ENCODE measurements around the gene GABRA4. TPM values are rescaled to one million over a fixed set of nuclear protein-coding genes. Genes with fewer than 3 reads are reported as not detected.

GABRA4 gene
- total and polyA plus RNA-seq, 2 experiments from 2014 or later: 1.5 to 1.9 TPM

DNA sequence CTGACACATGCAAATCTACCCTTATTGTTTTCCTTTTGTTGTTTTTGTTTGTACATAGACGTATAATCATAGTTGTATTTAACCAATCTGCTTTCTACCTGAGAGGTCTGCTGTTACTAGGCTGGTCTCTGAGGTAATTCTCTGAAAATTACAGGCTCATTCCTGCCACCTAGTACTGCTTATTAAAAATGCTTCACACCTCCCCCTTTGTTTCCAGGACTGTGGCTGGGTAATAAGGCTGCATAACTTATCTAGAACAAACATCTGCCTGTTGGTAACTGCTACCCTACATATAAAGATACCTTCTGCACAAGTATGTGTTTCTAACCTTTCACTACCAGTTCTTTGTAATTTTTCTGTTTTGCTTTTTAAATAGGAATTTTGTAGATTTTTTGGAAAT, 118.6 kb downstream of the GABRA4 start (continued):
- TF ChIP-seq, protein P1, sequence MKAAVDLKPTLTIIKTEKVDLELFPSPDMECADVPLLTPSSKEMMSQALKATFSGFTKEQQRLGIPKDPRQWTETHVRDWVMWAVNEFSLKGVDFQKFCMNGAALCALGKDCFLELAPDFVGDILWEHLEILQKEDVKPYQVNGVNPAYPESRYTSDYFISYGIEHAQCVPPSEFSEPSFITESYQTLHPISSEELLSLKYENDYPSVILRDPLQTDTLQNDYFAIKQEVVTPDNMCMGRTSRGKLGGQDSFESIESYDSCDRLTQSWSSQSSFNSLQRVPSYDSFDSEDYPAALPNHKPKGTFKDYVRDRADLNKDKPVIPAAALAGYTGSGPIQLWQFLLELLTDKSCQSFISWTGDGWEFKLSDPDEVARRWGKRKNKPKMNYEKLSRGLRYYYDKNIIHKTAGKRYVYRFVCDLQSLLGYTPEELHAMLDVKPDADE (IDR thresholded peaks at IDR 0.05): no peak
- TF ChIP-seq ZNF114 (CRISPR knock-in tag; IDR thresholded peaks at IDR 0.05): no peak
- TF ChIP-seq STAT1 (IDR thresholded peaks at IDR 0.05; ENCODE audit: unreplicated experiment): no peak
- no peak for TF ChIP-seq ZNF331 (CRISPR knock-in tag; IDR thresholded peaks at IDR 0.05; ENCODE audit: low read depth)
- no peak for TF ChIP-seq EZH2 (IDR thresholded peaks at IDR 0.05; ENCODE audit: low read depth, unreplicated experiment)

DNA sequence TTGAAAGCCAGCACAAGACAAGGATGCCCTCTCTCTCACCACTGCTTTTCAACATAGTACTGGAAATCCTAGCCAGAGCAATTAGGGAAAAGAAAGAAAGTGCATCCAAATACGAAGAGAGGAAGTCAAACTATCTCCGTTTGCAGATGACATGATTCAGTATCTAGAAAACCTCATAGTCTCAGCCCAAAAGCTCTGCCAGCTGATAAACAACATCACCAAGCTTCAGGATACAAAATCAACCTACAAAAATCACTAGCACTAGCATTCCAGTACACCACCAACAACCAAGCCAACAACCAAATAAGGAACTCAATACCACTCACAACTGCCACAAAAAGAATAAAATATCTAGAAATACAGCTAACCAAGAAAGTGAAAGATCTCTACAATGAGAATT, 123.0 kb downstream of the GABRA4 start:
- H3K27me3 ChIP-seq (ENCODE audit: insufficient read depth): no peaks in the 10 kb centered on the region
- no peak overlapping the region for H2AFZ ChIP-seq
- Mint-ChIP-seq H3K4me3 (no peak overlapping the region), H3K27ac (no peak overlapping the region), H3K9me3 (peaks cover 74% of the 10 kb centered on the region), H3K27me3 (ENCODE audit: insufficient read depth, low read depth, poor library complexity) (peaks cover 2% of the 10 kb centered on the region), H3K4me1 (peaks cover 3% of the 10 kb centered on the region; the same call in 2 of the 3 replicates), H3K36me3 (ENCODE audit: low read depth) (no peaks in the 10 kb centered on the region; the same call in 2 of the 3 replicates)
- H3K27ac ChIP-seq (ENCODE audit: low read depth): no peak overlapping the region
- no peak overlapping the region for H3K4me2 ChIP-seq
- no peaks in the 10 kb centered on the region for H3K79me2 ChIP-seq (replicated peaks; ENCODE audit: insufficient read depth)
- ATAC-seq: no peak
- peaks cover 6% of the 10 kb centered on the region; the same call in 1 of the 2 replicates for H3K9me2 ChIP-seq (ENCODE audit: insufficient read depth)
- no peak for DNase-seq (ENCODE audit: low spot score)
- no peaks in the 10 kb centered on the region for H4K20me1 ChIP-seq (replicated peaks; ENCODE audit: insufficient read depth)
- peaks cover 8% of the 10 kb centered on the region; the same call in 1 of the 2 replicates for H3K4me1 ChIP-seq (ENCODE audit: insufficient read depth)
- no peak overlapping the region for H3K4me3 ChIP-seq
- no peaks in the 10 kb centered on the region for H3K36me3 ChIP-seq (ENCODE audit: insufficient read depth)
- no peaks in the 10 kb centered on the region for H3F3A ChIP-seq (replicated peaks; ENCODE audit: low read depth)
- TF ChIP-seq JUNB (IDR thresholded peaks at IDR 0.05; ENCODE audit: unreplicated experiment) (no peak), ZNF331 (CRISPR knock-in tag; IDR thresholded peaks at IDR 0.05; ENCODE audit: low read depth) (no peak), CREB1 (CRISPR knock-in tag; IDR thresholded peaks at IDR 0.05; ENCODE audit: low read depth) (no peak), ZNF114 (CRISPR knock-in tag; IDR thresholded peaks at IDR 0.05) (no peak), POLR2AphosphoS5 (IDR thresholded peaks at IDR 0.05; ENCODE audit: low read depth) (no peak), NANOG (IDR thresholded peaks at IDR 0.05; ENCODE audit: borderline replicate concordance) (no peak), STAT1 (IDR thresholded peaks at IDR 0.05; ENCODE audit: unreplicated experiment) (no peak), EZH2phosphoT487 (IDR thresholded peaks at IDR 0.05; ENCODE audit: unreplicated experiment) (no peak), EZH2 (IDR thresholded peaks at IDR 0.05; ENCODE audit: low read depth, unreplicated experiment) (no peak)
- TF ChIP-seq, protein P1 (IDR thresholded peaks at IDR 0.05): no peak
- TF ChIP-seq, protein P2, sequence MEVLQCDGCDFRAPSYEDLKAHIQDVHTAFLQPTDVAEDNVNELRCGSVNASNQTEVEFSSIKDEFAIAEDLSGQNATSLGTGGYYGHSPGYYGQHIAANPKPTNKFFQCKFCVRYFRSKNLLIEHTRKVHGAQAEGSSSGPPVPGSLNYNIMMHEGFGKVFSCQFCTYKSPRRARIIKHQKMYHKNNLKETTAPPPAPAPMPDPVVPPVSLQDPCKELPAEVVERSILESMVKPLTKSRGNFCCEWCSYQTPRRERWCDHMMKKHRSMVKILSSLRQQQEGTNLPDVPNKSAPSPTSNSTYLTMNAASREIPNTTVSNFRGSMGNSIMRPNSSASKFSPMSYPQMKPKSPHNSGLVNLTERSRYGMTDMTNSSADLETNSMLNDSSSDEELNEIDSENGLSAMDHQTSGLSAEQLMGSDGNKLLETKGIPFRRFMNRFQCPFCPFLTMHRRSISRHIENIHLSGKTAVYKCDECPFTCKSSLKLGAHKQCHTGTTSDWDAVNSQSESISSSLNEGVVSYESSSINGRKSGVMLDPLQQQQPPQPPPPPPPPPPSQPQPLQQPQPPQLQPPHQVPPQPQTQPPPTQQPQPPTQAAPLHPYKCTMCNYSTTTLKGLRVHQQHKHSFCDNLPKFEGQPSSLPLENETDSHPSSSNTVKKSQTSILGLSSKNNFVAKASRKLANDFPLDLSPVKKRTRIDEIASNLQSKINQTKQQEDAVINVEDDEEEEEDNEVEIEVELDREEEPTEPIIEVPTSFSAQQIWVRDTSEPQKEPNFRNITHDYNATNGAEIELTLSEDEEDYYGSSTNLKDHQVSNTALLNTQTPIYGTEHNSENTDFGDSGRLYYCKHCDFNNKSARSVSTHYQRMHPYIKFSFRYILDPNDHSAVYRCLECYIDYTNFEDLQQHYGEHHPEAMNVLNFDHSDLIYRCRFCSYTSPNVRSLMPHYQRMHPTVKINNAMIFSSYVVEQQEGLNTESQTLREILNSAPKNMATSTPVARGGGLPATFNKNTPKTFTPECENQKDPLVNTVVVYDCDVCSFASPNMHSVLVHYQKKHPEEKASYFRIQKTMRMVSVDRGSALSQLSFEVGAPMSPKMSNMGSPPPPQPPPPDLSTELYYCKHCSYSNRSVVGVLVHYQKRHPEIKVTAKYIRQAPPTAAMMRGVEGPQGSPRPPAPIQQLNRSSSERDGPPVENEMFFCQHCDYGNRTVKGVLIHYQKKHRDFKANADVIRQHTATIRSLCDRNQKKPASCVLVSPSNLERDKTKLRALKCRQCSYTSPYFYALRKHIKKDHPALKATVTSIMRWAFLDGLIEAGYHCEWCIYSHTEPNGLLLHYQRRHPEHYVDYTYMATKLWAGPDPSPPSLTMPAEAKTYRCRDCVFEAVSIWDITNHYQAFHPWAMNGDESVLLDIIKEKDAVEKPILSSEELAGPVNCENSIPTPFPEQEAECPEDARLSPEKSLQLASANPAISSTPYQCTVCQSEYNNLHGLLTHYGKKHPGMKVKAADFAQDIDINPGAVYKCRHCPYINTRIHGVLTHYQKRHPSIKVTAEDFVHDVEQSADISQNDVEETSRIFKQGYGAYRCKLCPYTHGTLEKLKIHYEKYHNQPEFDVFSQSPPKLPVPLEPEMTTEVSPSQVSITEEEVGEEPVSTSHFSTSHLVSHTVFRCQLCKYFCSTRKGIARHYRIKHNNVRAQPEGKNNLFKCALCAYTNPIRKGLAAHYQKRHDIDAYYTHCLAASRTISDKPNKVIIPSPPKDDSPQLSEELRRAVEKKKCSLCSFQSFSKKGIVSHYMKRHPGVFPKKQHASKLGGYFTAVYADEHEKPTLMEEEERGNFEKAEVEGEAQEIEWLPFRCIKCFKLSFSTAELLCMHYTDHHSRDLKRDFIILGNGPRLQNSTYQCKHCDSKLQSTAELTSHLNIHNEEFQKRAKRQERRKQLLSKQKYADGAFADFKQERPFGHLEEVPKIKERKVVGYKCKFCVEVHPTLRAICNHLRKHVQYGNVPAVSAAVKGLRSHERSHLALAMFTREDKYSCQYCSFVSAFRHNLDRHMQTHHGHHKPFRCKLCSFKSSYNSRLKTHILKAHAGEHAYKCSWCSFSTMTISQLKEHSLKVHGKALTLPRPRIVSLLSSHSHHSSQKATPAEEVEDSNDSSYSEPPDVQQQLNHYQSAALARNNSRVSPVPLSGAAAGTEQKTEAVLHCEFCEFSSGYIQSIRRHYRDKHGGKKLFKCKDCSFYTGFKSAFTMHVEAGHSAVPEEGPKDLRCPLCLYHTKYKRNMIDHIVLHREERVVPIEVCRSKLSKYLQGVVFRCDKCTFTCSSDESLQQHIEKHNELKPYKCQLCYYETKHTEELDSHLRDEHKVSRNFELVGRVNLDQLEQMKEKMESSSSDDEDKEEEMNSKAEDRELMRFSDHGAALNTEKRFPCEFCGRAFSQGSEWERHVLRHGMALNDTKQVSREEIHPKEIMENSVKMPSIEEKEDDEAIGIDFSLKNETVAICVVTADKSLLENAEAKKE (CRISPR knock-in tag; IDR thresholded peaks at IDR 0.05): no peak
- TF ChIP-seq, protein P3, sequence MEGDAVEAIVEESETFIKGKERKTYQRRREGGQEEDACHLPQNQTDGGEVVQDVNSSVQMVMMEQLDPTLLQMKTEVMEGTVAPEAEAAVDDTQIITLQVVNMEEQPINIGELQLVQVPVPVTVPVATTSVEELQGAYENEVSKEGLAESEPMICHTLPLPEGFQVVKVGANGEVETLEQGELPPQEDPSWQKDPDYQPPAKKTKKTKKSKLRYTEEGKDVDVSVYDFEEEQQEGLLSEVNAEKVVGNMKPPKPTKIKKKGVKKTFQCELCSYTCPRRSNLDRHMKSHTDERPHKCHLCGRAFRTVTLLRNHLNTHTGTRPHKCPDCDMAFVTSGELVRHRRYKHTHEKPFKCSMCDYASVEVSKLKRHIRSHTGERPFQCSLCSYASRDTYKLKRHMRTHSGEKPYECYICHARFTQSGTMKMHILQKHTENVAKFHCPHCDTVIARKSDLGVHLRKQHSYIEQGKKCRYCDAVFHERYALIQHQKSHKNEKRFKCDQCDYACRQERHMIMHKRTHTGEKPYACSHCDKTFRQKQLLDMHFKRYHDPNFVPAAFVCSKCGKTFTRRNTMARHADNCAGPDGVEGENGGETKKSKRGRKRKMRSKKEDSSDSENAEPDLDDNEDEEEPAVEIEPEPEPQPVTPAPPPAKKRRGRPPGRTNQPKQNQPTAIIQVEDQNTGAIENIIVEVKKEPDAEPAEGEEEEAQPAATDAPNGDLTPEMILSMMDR (conservative IDR thresholded peaks at IDR 0.05; ENCODE audit: low read depth in 2 of 2): no peak
